Panc1 (cell line): ENCODE measurements around the gene HEATR9.

ENCODE experiments used
- CTCF ChIP-seq: fragments of 450-650 bp; IDR thresholded peaks from 2 replicates; pipeline ENCODE4 v1.5.1; 2017; ENCODE audit warnings: mild to moderate bottlenecking
- POLR2AphosphoS5 ChIP-seq: IDR thresholded peaks from 2 replicates; pipeline ENCODE4 v1.6.1; 2012; ENCODE audit warnings: mild to moderate bottlenecking, low read depth, low read length, moderate library complexity

DNA sequence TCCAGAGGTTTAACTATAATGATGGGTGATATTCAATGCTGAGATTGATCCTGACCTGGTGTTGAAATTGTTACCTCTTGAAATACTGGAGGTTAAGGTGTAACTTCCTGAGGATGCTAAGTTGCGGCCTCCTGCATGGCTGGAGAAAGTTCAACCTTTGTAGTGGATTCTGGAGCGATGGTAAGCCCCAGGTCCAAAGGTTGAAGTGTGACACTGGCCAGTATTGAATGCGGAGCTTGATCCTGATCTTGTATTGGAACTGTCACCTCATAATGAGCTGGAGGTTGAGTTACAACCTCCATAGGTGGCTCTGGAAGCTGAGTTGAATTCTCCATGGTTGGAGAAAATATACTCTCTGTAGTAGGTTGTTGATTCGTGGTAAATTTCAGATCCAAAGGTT lies 44.9 kb upstream of the HEATR9 start:
- no peak for TF ChIP-seq CTCF
- TF ChIP-seq POLR2AphosphoS5: no peak
